Astrocyte of the spinal cord (primary cell): ENCODE results near the gene TPO.

Source experiments
- DNase-seq: peaks from one replicate; pipeline ENCODE4 v3.0.0; 2011; ENCODE audit warnings: low read depth, low spot score
- H3K4me3 ChIP-seq: 2 replicates; pipeline ENCODE4 v1.5.1; 2011; ENCODE audit warnings: low read depth, mild to moderate bottlenecking, low read length, moderate library complexity
- in situ Hi-C: cut with HindIII; loops from 2 replicates; pipeline ENCODE4 v1.10.0; 2017; ENCODE audit warnings: low sequenced_read_pairs
- TF ChIP-seq, protein P1 (sequence below): IDR thresholded peaks from 2 replicates; pipeline ENCODE4 v1.5.1; 2012; ENCODE audit warnings: low read depth, mild to moderate bottlenecking, low read length, inconsistent platforms

TPO gene

DNA sequence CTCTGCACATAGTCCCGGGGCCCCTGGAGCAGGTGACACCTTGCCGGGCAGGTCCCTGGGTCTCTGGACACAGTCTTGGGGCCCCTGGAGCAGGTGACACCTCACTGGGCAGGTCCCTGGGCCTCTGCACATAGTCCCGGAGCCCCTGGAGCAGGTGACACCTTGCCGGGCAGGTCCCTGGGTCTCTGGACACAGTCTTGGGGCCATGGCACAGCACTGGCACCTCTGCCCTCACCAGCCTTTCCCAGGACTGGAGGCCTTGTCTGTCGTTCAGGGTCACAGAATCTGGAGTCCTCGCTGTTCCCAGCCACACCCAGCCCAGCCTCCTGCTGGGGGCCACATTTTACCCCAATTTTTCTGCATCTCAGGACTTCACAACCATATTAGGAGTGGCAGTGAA is 2.2 kb downstream of the TPO start:
- DNase-seq: no peak
- in situ Hi-C loops: no loop called here
- TF ChIP-seq, protein P1, sequence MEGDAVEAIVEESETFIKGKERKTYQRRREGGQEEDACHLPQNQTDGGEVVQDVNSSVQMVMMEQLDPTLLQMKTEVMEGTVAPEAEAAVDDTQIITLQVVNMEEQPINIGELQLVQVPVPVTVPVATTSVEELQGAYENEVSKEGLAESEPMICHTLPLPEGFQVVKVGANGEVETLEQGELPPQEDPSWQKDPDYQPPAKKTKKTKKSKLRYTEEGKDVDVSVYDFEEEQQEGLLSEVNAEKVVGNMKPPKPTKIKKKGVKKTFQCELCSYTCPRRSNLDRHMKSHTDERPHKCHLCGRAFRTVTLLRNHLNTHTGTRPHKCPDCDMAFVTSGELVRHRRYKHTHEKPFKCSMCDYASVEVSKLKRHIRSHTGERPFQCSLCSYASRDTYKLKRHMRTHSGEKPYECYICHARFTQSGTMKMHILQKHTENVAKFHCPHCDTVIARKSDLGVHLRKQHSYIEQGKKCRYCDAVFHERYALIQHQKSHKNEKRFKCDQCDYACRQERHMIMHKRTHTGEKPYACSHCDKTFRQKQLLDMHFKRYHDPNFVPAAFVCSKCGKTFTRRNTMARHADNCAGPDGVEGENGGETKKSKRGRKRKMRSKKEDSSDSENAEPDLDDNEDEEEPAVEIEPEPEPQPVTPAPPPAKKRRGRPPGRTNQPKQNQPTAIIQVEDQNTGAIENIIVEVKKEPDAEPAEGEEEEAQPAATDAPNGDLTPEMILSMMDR: no peak
- H3K4me3 ChIP-seq: no peak overlapping the region

DNA sequence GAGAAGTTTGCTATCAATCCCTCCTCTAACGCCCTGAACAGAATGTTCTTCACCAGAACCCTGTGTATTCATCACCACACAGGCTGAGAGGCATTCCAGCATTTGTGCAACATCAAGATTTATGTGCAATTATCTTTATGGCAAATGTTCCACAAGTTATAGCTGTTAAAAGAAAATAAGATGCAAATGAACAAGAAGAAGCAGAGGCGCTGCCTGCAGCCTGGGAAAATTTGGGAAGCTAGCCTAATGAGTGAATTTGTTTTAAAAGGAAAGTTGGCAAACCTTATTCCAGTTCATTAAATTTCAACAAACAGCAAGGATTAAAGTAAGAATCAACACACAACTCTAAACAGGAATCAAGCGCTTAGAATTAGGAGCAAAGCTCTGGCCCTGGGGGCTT is 5.3 kb downstream of the TPO start:
- no peak overlapping the region for H3K4me3 ChIP-seq
- DNase-seq: no peak
- TF ChIP-seq, protein P1: no peak
- in situ Hi-C loops: no loop called here

DNA sequence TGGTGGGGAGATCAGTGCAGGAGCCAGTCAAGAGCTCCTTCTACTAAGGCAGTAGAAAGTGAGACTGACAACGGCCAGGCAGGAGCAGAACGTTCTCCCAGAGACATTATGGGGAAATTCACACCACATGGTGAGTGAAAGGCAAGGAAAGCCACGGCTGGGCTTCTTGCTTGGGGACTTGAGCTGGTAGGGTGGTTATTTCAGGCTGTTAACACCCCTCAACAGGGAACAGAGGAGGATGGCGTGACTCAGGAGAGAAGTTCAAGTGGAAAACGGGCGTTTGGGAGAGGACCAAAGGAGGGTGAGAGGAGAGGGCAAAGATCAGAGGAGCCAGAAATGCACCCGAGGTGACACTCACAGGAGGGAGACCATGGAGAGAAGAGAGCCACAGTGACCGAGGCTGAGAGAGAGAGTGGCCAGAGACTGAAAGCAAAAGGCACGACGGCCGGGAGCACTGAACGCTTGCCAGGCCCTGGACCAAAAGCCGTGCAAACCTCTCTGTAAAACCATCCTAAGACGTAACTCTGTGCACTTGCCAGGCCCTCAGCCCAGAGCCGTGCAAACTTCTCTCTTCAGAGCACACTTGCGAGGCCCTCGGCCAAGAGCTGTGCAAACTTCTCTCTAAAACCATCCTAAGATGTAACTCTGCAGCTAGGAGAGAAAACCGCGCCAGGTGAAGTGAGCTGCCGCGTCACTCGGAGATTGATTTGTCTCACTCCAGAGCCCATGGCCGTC is 7.7 kb downstream of the TPO start:
- H3K4me3 ChIP-seq: no peak overlapping the region
- DNase-seq: no peak
- in situ Hi-C loops: no loop called here
- TF ChIP-seq, protein P1: no peak

DNA sequence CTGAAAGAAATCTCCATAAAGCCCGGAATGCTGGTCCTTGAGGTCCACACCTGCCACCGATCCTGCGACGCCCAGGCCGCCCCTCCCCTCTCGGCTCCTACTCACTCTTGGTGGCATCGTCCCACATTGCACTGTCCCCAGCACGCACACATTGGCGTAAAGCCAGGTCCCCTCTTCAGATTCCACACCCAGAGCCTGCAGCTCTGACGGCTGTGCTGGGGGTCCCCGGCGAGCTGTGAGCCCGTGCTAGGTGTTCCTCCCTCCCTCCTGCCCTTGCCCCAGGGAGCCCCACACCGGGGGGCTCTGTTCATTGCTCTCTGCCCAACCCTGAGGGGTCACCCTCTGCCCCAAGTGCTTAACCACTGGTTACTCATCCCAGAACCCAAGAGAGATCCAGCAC is 8.5 kb downstream of the TPO start:
- in situ Hi-C loops: no loop called here
- no peak overlapping the region for H3K4me3 ChIP-seq
- DNase-seq: no peak
- TF ChIP-seq, protein P1: no peak

DNA sequence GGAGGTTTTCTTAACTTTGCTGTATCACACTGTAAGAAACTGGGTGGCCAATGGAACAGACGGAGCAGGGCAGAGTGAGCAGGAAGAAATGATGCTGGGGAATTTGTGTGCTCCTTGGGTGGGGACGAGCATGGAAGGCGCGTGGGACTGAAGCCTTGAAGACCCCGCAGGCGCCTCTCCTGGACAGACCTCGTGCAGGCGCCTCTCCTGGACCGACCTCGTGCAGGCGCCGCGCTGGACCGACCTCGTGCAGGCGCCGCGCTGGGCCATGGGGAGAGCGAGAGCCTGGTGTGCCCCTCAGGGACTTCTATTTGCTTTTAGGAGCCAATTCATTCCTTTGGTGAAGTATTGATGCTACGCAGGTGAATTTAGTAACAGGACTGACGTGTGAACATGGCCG is 8.9 kb downstream of the TPO start:
- TF ChIP-seq, protein P1: no peak
- DNase-seq: no peak
- no peak overlapping the region for H3K4me3 ChIP-seq
- in situ Hi-C loops: no loop called here

DNA sequence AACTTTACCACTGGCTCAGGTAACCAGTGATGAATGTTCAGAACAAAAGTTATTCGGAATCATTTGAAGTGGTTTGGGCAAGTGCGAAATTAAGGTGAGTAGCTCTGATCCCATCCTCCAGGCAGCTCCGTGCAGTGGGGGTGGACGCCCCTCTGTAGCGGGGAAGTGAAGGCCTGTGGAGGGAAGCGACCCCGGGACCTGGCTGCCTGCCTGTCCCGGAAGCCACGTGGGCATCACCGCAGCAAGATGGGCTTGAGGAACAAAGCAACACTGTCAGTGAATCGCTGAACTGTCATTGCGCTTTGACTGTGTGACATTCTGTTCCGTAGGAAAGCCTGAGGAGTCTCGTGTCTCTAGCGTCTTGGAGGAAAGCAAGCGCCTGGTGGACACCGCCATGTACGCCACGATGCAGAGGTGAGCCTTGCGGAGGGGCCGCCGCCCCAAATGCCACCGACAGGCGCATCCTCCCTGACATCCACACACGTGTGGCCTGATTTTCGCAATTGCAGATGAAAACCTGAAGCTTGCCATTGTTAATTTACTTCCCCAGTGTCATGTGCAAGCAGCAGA is 9.5 kb downstream of the TPO start:
- in situ Hi-C loops: no loop called here
- no peak for DNase-seq
- no peak overlapping the region for H3K4me3 ChIP-seq
- TF ChIP-seq, protein P1: no peak
